Measurements from ENCODE around the gene NUTM2F. TPM values are rescaled to one million over a fixed set of nuclear protein-coding genes. Genes with fewer than 3 reads are reported as not detected.

NUTM2F gene
- total RNA-seq, 2 donors from 2014 or later: not detected

GRCh38 chr9:94303321-94303720 is 25.1 kb downstream of the NUTM2F start:
- H3K4me1 ChIP-seq: no peaks in the 10 kb centered on the region
- no peak overlapping the region for H3K9ac ChIP-seq (ENCODE audit: low read depth in 2 of 2, low read length in 2 of 2)
- H3K4me3 ChIP-seq: no peak overlapping the region
- intact Hi-C loops (cut with DNase I): no loop called here
- H3K27ac ChIP-seq: no peak overlapping the region
- DNase-seq: no peak
- no peaks in the 10 kb centered on the region for H3K36me3 ChIP-seq
- no peaks in the 10 kb centered on the region for H3K27me3 ChIP-seq
- TF ChIP-seq, protein P1, sequence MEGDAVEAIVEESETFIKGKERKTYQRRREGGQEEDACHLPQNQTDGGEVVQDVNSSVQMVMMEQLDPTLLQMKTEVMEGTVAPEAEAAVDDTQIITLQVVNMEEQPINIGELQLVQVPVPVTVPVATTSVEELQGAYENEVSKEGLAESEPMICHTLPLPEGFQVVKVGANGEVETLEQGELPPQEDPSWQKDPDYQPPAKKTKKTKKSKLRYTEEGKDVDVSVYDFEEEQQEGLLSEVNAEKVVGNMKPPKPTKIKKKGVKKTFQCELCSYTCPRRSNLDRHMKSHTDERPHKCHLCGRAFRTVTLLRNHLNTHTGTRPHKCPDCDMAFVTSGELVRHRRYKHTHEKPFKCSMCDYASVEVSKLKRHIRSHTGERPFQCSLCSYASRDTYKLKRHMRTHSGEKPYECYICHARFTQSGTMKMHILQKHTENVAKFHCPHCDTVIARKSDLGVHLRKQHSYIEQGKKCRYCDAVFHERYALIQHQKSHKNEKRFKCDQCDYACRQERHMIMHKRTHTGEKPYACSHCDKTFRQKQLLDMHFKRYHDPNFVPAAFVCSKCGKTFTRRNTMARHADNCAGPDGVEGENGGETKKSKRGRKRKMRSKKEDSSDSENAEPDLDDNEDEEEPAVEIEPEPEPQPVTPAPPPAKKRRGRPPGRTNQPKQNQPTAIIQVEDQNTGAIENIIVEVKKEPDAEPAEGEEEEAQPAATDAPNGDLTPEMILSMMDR (IDR thresholded peaks at IDR 0.05): no peak
- H3K9me3 ChIP-seq: no peaks in the 10 kb centered on the region

- Histone ChIP-seq H3K9me3 (no peaks in the 10 kb centered on the region), H3K4me1 (no peaks in the 10 kb centered on the region), H3K27me3 (no peaks in the 10 kb centered on the region), H3K36me3 (no peaks in the 10 kb centered on the region), H3K9ac (ENCODE audit: low read depth in 2 of 2, low read length in 2 of 2) (no peak overlapping the region), H3K27ac (no peak overlapping the region), H3K4me3 (no peak overlapping the region)
- no peak for DNase-seq
- TF ChIP-seq, protein P1 (IDR thresholded peaks at IDR 0.05): no peak
- intact Hi-C loops (cut with DNase I): no loop called here
Observed at GRCh38 chr9:94302426-94302825, 26.0 kb downstream of the NUTM2F start.

DNA sequence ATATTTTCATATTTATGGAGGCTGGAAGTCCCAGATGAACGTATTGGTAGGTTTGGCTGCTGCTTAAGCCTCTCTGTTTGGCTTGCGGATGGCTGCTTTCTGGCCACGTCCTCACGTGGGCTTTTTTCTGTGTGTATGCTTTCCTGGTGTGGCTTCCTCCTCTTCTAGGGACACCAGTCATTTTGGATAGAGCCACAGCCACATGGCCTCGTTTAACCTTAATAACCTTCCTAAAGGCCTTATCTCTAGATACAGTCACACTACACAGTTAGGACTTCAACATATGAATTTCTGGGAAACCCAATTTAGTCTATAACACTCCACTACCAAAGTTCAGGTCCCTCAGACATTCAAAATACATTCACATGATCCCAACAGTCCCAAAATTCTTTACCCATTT is 26.9 kb downstream of the NUTM2F start:
- Histone ChIP-seq H3K27me3 (no peaks in the 10 kb centered on the region), H3K36me3 (no peaks in the 10 kb centered on the region), H3K27ac (no peak overlapping the region), H3K4me3 (no peak overlapping the region), H3K9ac (ENCODE audit: low read depth in 2 of 2, low read length in 2 of 2) (no peak overlapping the region), H3K4me1 (no peaks in the 10 kb centered on the region), H3K9me3 (no peaks in the 10 kb centered on the region)
- DNase-seq: no peak
- TF ChIP-seq, protein P1 (IDR thresholded peaks at IDR 0.05): no peak
- intact Hi-C loops (cut with DNase I): no loop called here

- Histone ChIP-seq H3K9ac (ENCODE audit: low read depth in 2 of 2, low read length in 2 of 2) (no peak overlapping the region), H3K4me3 (no peak overlapping the region), H3K27ac (no peak overlapping the region), H3K9me3 (no peaks in the 10 kb centered on the region), H3K27me3 (no peaks in the 10 kb centered on the region), H3K36me3 (no peaks in the 10 kb centered on the region), H3K4me1 (no peaks in the 10 kb centered on the region)
- TF ChIP-seq, protein P1 (IDR thresholded peaks at IDR 0.05): no peak
- intact Hi-C loops (cut with DNase I): no loop called here
- no peak for DNase-seq
Observed at GRCh38 chr9:94300470-94301301, 27.8 kb downstream of the NUTM2F start.

DNA sequence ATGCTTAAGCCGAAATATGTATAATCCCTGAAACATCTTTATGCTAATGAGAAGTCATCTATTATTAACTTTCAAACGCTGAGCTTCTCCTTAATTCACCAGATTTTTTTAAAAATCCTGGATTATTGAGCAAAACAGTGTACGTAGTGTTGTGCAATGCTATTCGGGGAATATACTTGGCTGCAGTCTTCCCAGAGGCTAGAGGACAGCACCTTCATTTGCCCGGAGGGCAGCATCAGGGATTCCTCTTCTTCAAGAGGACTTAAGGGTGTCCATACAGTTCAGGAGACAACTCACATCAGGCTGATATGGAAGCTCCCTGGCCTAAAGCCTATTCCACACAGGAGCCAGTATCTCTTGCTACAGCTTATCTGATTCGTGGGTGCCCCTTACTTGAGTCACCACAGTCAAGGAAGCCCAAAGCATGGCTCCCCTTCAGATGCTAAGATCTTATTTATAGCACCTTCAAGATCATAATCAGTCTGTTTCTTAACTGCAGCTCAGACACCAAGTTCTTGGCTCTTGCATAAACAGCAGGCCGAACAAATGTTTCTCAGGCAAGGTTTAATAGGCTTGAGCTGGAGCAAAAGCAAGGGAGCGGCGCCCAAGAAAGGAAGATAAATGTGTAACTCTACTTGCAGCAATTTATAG is 29.4 kb downstream of the NUTM2F start:
- no peaks in the 10 kb centered on the region for H3K27me3 ChIP-seq
- TF ChIP-seq, protein P1 (IDR thresholded peaks at IDR 0.05): no peak
- no peak overlapping the region for H3K4me3 ChIP-seq
- no peaks in the 10 kb centered on the region for H3K36me3 ChIP-seq
- H3K9me3 ChIP-seq: no peaks in the 10 kb centered on the region
- no peak overlapping the region for H3K27ac ChIP-seq
- no peaks in the 10 kb centered on the region for H3K4me1 ChIP-seq
- intact Hi-C loops (cut with DNase I): no loop called here
- no peak overlapping the region for H3K9ac ChIP-seq (ENCODE audit: low read depth in 2 of 2, low read length in 2 of 2)
- no peak for DNase-seq

All from colonic mucosa (tissue), 4 donors.